Measurements from ENCODE around the gene WASF2.
A peak's percentile ranks its signal among the peaks of the same experiment; 100 is the strongest.

WASF2 gene

GRCh38 chr1:27445177-27445936 lies 44.6 kb downstream of the WASF2 start:
- TF ChIP-seq ZFX (IDR thresholded peaks at IDR 0.05; ENCODE audit: borderline replicate concordance) = no peak
- no peak for TF ChIP-seq CTCF (IDR thresholded peaks at IDR 0.05)

GRCh38 chr1:27444632-27445031 lies 45.3 kb downstream of the WASF2 start:
- no peak for TF ChIP-seq CTCF (IDR thresholded peaks at IDR 0.05)
- TF ChIP-seq ZFX (IDR thresholded peaks at IDR 0.05; ENCODE audit: borderline replicate concordance) = no peak
- no peak overlapping the region for H3K27ac ChIP-seq

More at GRCh38 chr1:27445177-27445936, 44.6 kb downstream of the WASF2 start:
- no peak overlapping the region for H3K27ac ChIP-seq

- TF ChIP-seq CTCF (IDR thresholded peaks at IDR 0.05) (no peak), ZFX (IDR thresholded peaks at IDR 0.05; ENCODE audit: borderline replicate concordance) (no peak)
- H3K27ac ChIP-seq = no peak overlapping the region
Measured at GRCh38 chr1:27439150-27439549, 50.8 kb downstream of the WASF2 start.

GRCh38 chr1:27438621-27439061 lies 51.3 kb downstream of the WASF2 start:
- TF ChIP-seq CTCF (IDR thresholded peaks at IDR 0.05) = no peak
- TF ChIP-seq ZFX (IDR thresholded peaks at IDR 0.05; ENCODE audit: borderline replicate concordance) = no peak
- H3K27ac ChIP-seq = no peak overlapping the region

GRCh38 chr1:27436204-27437159 lies 53.5 kb downstream of the WASF2 start:
- H3K27ac ChIP-seq = peak overlapping the region; percentile 62
- TF ChIP-seq ZFX (IDR thresholded peaks at IDR 0.05; ENCODE audit: borderline replicate concordance) = no peak
- no peak for TF ChIP-seq CTCF (IDR thresholded peaks at IDR 0.05)

GRCh38 chr1:27435566-27436203 lies 54.3 kb downstream of the WASF2 start:
- TF ChIP-seq ZFX (IDR thresholded peaks at IDR 0.05; ENCODE audit: borderline replicate concordance) = no peak
- no peak for TF ChIP-seq CTCF (IDR thresholded peaks at IDR 0.05)
- peak overlapping the region; percentile 62 for H3K27ac ChIP-seq
